A549 (cell line): ENCODE data around the gene CDC42BPG. TPM values are rescaled to one million over a fixed set of nuclear protein-coding genes. Genes with fewer than 3 reads are reported as not detected.

Source experiments
- ATAC-seq, 2 experiments: fragments of 200-7000 bp in 1 of 2; fragments of >200 bp in 1 of 2; cut with Nextera tagmentation in 1 of 2; cut with Tn5 transposase in 1 of 2; 3 replicates each; pipeline versions ENCODE4 v1.8.0 to v1.9.1; 2018 to 2020; ENCODE audit warnings: mild to moderate bottlenecking in 1 of 2, moderate library complexity in 1 of 2
- CTCF ChIA-PET: fragments of 300-600 bp; sonication (Branson Sonifier 250); formaldehyde crosslinking; extraction: SDS; loops from one replicate; lab custom pipeline; 2021; ENCODE audit warnings: antibody characterized with exemption, inconsistent platforms; lab: Yijun Ruan, JAX
- POLR2A ChIA-PET: fragments of 350-600 bp; formaldehyde crosslinking; extraction: SDS; loops from one replicate; lab custom pipeline; 2021; ENCODE audit warnings: antibody characterized with exemption, inconsistent platforms; lab: Yijun Ruan, JAX
- DNase-seq, 2 experiments: peaks; one replicate each; pipeline versions ENCODE4 v3.0.0 to v3.0.0-alpha.2; 2011 to 2016; ENCODE audit warnings: low read depth in 1 of 2, low spot score in 1 of 2
- FAIRE-seq: peaks from 2 replicates; lab custom pipeline; 2011; peaks lifted over from hg19 to GRCh38; lab: Jason Lieb, UNC
- H3K27ac ChIP-seq, 2 experiments: fragments of >200 bp; sonication (Bioruptor Twin); formaldehyde crosslinking; 3 replicates each; pipeline ENCODE4 v1.5.1; 2016 to 2017
- H3K4me1 ChIP-seq: fragments of >200 bp; sonication (Bioruptor Twin); formaldehyde crosslinking; 3 replicates; pipeline ENCODE4 v1.6.1; 2016
- H3K4me2 ChIP-seq: fragments of >200 bp; sonication (Bioruptor Twin); formaldehyde crosslinking; 3 replicates; pipeline ENCODE4 v1.6.1; 2016
- H3K4me3 ChIP-seq: fragments of >200 bp; sonication (Bioruptor Twin); formaldehyde crosslinking; 3 replicates; pipeline ENCODE4 v1.5.1; 2016
- H3K9me3 ChIP-seq: fragments of >200 bp; sonication (Bioruptor Twin); formaldehyde crosslinking; 3 replicates; pipeline ENCODE4 v1.6.1; 2016
- CBX8 ChIP-seq: fragments of 200-600 bp; sonication (generic); IDR thresholded peaks from 2 replicates; pipeline ENCODE4 v1.6.1; 2016
- CEBPB ChIP-seq, 2 experiments: fragments of >200 bp in 1 of 2; sonication (Bioruptor Twin) in 1 of 2; formaldehyde crosslinking in 1 of 2; IDR thresholded peaks; 2 replicates each; pipeline ENCODE4 v1.6.1; 2012 to 2016
- CHD2 ChIP-seq: fragments of 150-350 bp; IDR thresholded peaks from 2 replicates; pipeline ENCODE4 v1.6.1; 2014; ENCODE audit warnings: low read length; ENCODE audit not compliant: partially characterized antibody
- CHD4 ChIP-seq: fragments of 200-600 bp; sonication (generic); IDR thresholded peaks from 2 replicates; pipeline ENCODE4 v1.6.1; 2016; ENCODE audit warnings: antibody characterized with exemption, mild to moderate bottlenecking, borderline replicate concordance
- CTCF ChIP-seq: fragments of >200 bp; sonication (Bioruptor Twin); formaldehyde crosslinking; IDR thresholded peaks from 3 replicates; pipeline ENCODE4 v1.5.1; 2016
- EHF ChIP-seq: fragments of 250-450 bp; sonication (Bioruptor Pico); IDR thresholded peaks from 2 replicates; pipeline ENCODE4 v1.5.0; 2020; ENCODE audit warnings: mild to moderate bottlenecking
- FOSB ChIP-seq: fragments of 250-450 bp; sonication (Bioruptor Pico); IDR thresholded peaks from 2 replicates; pipeline ENCODE4 v1.5.0; 2020; ENCODE audit warnings: mild to moderate bottlenecking, moderate library complexity
- FOSL2 ChIP-seq, 2 experiments: fragments of 450-650 bp in 1 of 2; fragments of >200 bp in 1 of 2; sonication (Bioruptor Twin) in 1 of 2; formaldehyde crosslinking; IDR thresholded peaks; 2 replicates each; pipeline versions ENCODE4 v1.5.0 to v1.6.1; 2016 to 2020; ENCODE audit warnings: mild to moderate bottlenecking in 1 of 2, moderate library complexity in 1 of 2
- GATA3 ChIP-seq: IDR thresholded peaks from 2 replicates; pipeline ENCODE4 v1.6.1; 2012; ENCODE audit warnings: borderline replicate concordance
- HES2 ChIP-seq: fragments of >200 bp; sonication (Bioruptor Twin); formaldehyde crosslinking; IDR thresholded peaks from 2 replicates; pipeline ENCODE4 v1.6.1; 2016
- HEYL ChIP-seq: fragments of 250-450 bp; sonication (Bioruptor Pico); IDR thresholded peaks from 2 replicates; pipeline ENCODE4 v1.8.0; 2021; ENCODE audit warnings: mild to moderate bottlenecking, moderate library complexity
- HOXA7 ChIP-seq: fragments of 250-450 bp; sonication (Bioruptor Pico); IDR thresholded peaks from 2 replicates; pipeline ENCODE4 v1.5.0; 2020; ENCODE audit warnings: mild to moderate bottlenecking, moderate library complexity
- HOXB13 ChIP-seq: fragments of 250-450 bp; sonication (Bioruptor Pico); IDR thresholded peaks from 2 replicates; pipeline ENCODE4 v1.5.0; 2020; ENCODE audit warnings: low read depth, mild to moderate bottlenecking, moderate library complexity
- HOXB5 ChIP-seq: fragments of 250-450 bp; sonication (Bioruptor Pico); IDR thresholded peaks from 2 replicates; pipeline ENCODE4 v1.5.0; 2020; ENCODE audit warnings: mild to moderate bottlenecking, moderate library complexity
- JUN ChIP-seq, 2 experiments: fragments of >200 bp; sonication (Bioruptor Twin); formaldehyde crosslinking; IDR thresholded peaks; 2 replicates in 1 of 2; 3 replicates in 1 of 2; pipeline ENCODE4 v1.6.1; 2016 to 2017
- KDM5A ChIP-seq: fragments of 200-600 bp; sonication (generic); IDR thresholded peaks from 2 replicates; pipeline ENCODE4 v1.6.1; 2016; ENCODE audit warnings: antibody characterized with exemption, mild to moderate bottlenecking
- MAX ChIP-seq: IDR thresholded peaks from 2 replicates; pipeline ENCODE4 v1.6.1; 2012
- MAZ ChIP-seq: fragments of 150-350 bp; IDR thresholded peaks from 2 replicates; pipeline ENCODE4 v1.6.1; 2014; ENCODE audit warnings: antibody characterized with exemption, low read depth, low read length, borderline replicate concordance
- PHF8 ChIP-seq: fragments of 200-600 bp; sonication (generic); IDR thresholded peaks from 2 replicates; pipeline ENCODE4 v1.6.1; 2016; ENCODE audit warnings: low read depth, mild to moderate bottlenecking, antibody characterized with exemption, moderate library complexity, borderline replicate concordance
- POLR2A ChIP-seq: IDR thresholded peaks from 2 replicates; pipeline ENCODE4 v1.6.1; 2012; ENCODE audit warnings: mild to moderate bottlenecking, low read length
- POLR2AphosphoS2 ChIP-seq: conservative IDR thresholded peaks from 2 replicates; pipeline ENCODE4 v1.6.1; 2012; ENCODE audit warnings: low read length, improper control_type of control experiment, inconsistent platforms
- RARB ChIP-seq: fragments of 250-450 bp; sonication (Bioruptor Pico); IDR thresholded peaks from 2 replicates; pipeline ENCODE4 v1.8.0; 2021; ENCODE audit warnings: mild to moderate bottlenecking, moderate library complexity
- RFX5 ChIP-seq: fragments of 450-650 bp; IDR thresholded peaks from 2 replicates; pipeline ENCODE4 v1.7.1; 2014; ENCODE audit warnings: antibody characterized with exemption, mild to moderate bottlenecking, moderate library complexity
- RNF2 ChIP-seq: fragments of 200-600 bp; sonication (generic); IDR thresholded peaks from 2 replicates; pipeline ENCODE4 v1.6.1; 2016; ENCODE audit warnings: low read depth, mild to moderate bottlenecking, antibody characterized with exemption, moderate library complexity, borderline replicate concordance
- SMC3 ChIP-seq: fragments of >200 bp; sonication (Bioruptor Twin); formaldehyde crosslinking; IDR thresholded peaks from 3 replicates; pipeline ENCODE4 v1.6.1; 2018; ENCODE audit warnings: inconsistent platforms
- SREBF2 ChIP-seq: fragments of 450-650 bp; IDR thresholded peaks from 2 replicates; pipeline ENCODE4 v1.6.1; 2014; ENCODE audit warnings: mild to moderate bottlenecking, moderate library complexity
- USF2 ChIP-seq: fragments of 450-650 bp; IDR thresholded peaks from 2 replicates; pipeline ENCODE4 v1.6.1; 2014; ENCODE audit warnings: antibody characterized with exemption
- ZFP36 ChIP-seq: fragments of 450-650 bp; IDR thresholded peaks from 2 replicates; pipeline ENCODE4 v1.6.1; 2014; ENCODE audit warnings: borderline replicate concordance; ENCODE audit not compliant: partially characterized antibody
- ZNF302 ChIP-seq: fragments of 250-450 bp; sonication (Bioruptor Pico); IDR thresholded peaks from 2 replicates; pipeline ENCODE4 v1.9.0; 2021; ENCODE audit warnings: inconsistent platforms, mild to moderate bottlenecking, moderate library complexity
- WGBS: methylation state at CpG from one replicate; pipeline ENCODE4 v1.1.6; 2017; ENCODE audit errors: missing lambda C conversion rate; 5-methylcytosine and 5-hydroxymethylcytosine counted together
- polyA plus RNA-seq, 4 experiments: library from polyadenylated mRNA; depleted of rRNA in 3 of 4; stranded (reverse); fragments of >200 nt; fragmentation: RNase III in 1 of 4; extraction: RNeasy Plus Mini Kit Qiagen cat#74134 plus additional on column Dnase treatment in 1 of 4; gene quantifications; 2 replicates in 3 of 4; 3 replicates in 1 of 4; pipeline ENCODE4 v1.2.3, GENCODE V29; 2011 to 2017

Gene CDC42BPG
- polyA plus RNA-seq, 2 of the 4 experiments (the other 2 are of a cell fraction): 0.35 to 1.0 TPM

- no peak for TF ChIP-seq PHF8
- TF ChIP-seq HOXA7: no peak
- no peak for TF ChIP-seq CEBPB (IDR thresholded peaks at IDR 0.05)
- no peak for TF ChIP-seq USF2
- TF ChIP-seq CHD2: no peak
- TF ChIP-seq POLR2A: no peak
- TF ChIP-seq ZNF302 (CRISPR knock-in tag): no peak
- no peak for TF ChIP-seq HEYL (CRISPR knock-in tag)
- TF ChIP-seq CHD4: no peak
- no peak for TF ChIP-seq SREBF2
- no peak for TF ChIP-seq POLR2AphosphoS2
- no peak for TF ChIP-seq RFX5
- peak overlapping the region; percentile 85 for H3K4me2 ChIP-seq
- ChIA-PET POLR2A (interaction anchor here (1.1 kb wide), 1 partner anchor 9 kb away, joined by 8 read pairs; the partner anchor contains the start of gene EHD1), CTCF (interaction anchor here (0.6 to 31.5 kb wide), 19 partner anchors 9 to 629 kb away, joined by 3 to 1607 read pairs (median 4); partner anchors contain the start of genes ARL2, CDC42BPG, EHD1 and PPP2R5B)
- FAIRE-seq: no peak
- DNase-seq: no peak
- H3K4me3 ChIP-seq: peak overlapping the region; percentile 7; the same call in 1 of the 3 replicates
- peaks cover 69% of the 10 kb centered on the region for H3K4me1 ChIP-seq
- H3K27ac ChIP-seq: peak overlapping the region; percentile 92 to 97
- WGBS: 61% methylated on average over 8 of the region's 8 CpGs
- ATAC-seq: peak in 1 of 2 experiments; percentile 10; a peak in 2 of 6 replicates
- H3K9me3 ChIP-seq: no peaks in the 10 kb centered on the region
Measured at GRCh38 chr11:64887234-64887756, 42.8 kb upstream of the CDC42BPG start.

GRCh38 chr11:64885367-64886286 lies 41.2 kb upstream of the CDC42BPG start:
- ATAC-seq (no peak), FAIRE-seq (no peak), DNase-seq (peak in 1 of 2 experiments; percentile 68)
- H3K4me3 ChIP-seq: no peak overlapping the region
- no peaks in the 10 kb centered on the region for H3K9me3 ChIP-seq
- TF ChIP-seq RARB (CRISPR knock-in tag) (no peak), CTCF (no peak), FOSL2 (IDR thresholded peaks at IDR 0.05) (no peak), FOSL2 (CRISPR knock-in tag; IDR thresholded peaks at IDR 0.05) (peak; percentile 57; the same call in 1 of the 2 replicates), MAZ (no peak), EHF (CRISPR knock-in tag) (no peak), HES2 (0 out of 2 replicates have a peak, but pooled peaks have one; percentile 52), PHF8 (no peak), HOXB13 (CRISPR knock-in tag) (no peak), CEBPB (IDR thresholded peaks at IDR 0.05) (peak; percentile 84 to 85), KDM5A (no peak), CHD2 (no peak), CBX8 (no peak), ZFP36 (no peak), SMC3 (no peak), HOXB5 (CRISPR knock-in tag) (no peak), CHD4 (no peak), RNF2 (no peak), HOXA7 (no peak), MAX (peak; percentile 38; the same call in 1 of the 2 replicates), GATA3 (no peak), FOSB (no peak), JUN (IDR thresholded peaks at IDR 0.05) (no peak)
- peak overlapping the region; percentile 43 to 58 for H3K27ac ChIP-seq
- CTCF ChIA-PET: interaction anchor here (0.6 to 31.5 kb wide), 9 partner anchors 6 to 142 kb away, joined by 3 to 1607 read pairs (median 3); partner anchors contain the start of genes CDC42BPG, EHD1 and SNX15
- peaks cover 52% of the 10 kb centered on the region for H3K4me1 ChIP-seq
- POLR2A ChIA-PET: no interaction called here
- WGBS: 66% methylated on average over 15 of the region's 15 CpGs
- H3K4me2 ChIP-seq: peak overlapping the region; percentile 60
